Lung (tissue), 13 donors: ENCODE results near the gene ZNF573. TPM values are rescaled to one million over a fixed set of nuclear protein-coding genes. Genes with fewer than 3 reads are reported as not detected.

ENCODE experiments used
- ATAC-seq: fragments of 200-7000 bp; cut with Tn5 transposase; one replicate; pipeline ENCODE4 v1.9.1; 2020; ENCODE audit warnings: moderate number of reproducible peaks; ENCODE audit not compliant: insufficient read depth, low FRiP score
- DNase-seq, 3 donors: peaks; one replicate each; pipeline ENCODE4 v3.0.0-alpha.2; 2013 to 2017
- H3K27ac ChIP-seq, 2 donors: one replicate each; pipeline ENCODE4 v1.5.1; 2013; ENCODE audit warnings: mild to moderate bottlenecking in 2 of 2, moderate library complexity in 2 of 2, control low read depth in 1 of 2, inconsistent platforms in 1 of 2, low read depth in 1 of 2, low read length in 1 of 2
- H3K27me3 ChIP-seq, 3 donors: one replicate each; pipeline ENCODE4 v1.5.1; 2013; ENCODE audit warnings: low read length in 2 of 3; ENCODE audit not compliant: control insufficient read depth in 3 of 3, insufficient read depth in 3 of 3
- H3K36me3 ChIP-seq, 4 donors: one replicate each; pipeline ENCODE4 v1.5.1; 2013; ENCODE audit warnings: low read length in 4 of 4, mild to moderate bottlenecking in 1 of 4, moderate library complexity in 1 of 4; ENCODE audit not compliant: control insufficient read depth in 4 of 4, insufficient read depth in 4 of 4
- H3K4me1 ChIP-seq, 5 donors: one replicate each; pipeline ENCODE4 v1.5.1; 2013; ENCODE audit warnings: low read length in 5 of 5, mild to moderate bottlenecking in 2 of 5, moderate library complexity in 1 of 5; ENCODE audit not compliant: control insufficient read depth in 5 of 5, insufficient read depth in 5 of 5
- H3K4me3 ChIP-seq: one replicate; pipeline ENCODE4 v1.5.1; 2013; ENCODE audit warnings: mild to moderate bottlenecking, control low read depth, moderate library complexity
- H3K9ac ChIP-seq, 2 donors: one replicate each; pipeline ENCODE4 v1.5.1; 2013; ENCODE audit warnings: low read length in 2 of 2, control low read depth in 1 of 2; ENCODE audit not compliant: insufficient read depth in 1 of 2
- H3K9me3 ChIP-seq, 4 donors: one replicate each; pipeline ENCODE4 v1.5.1; 2013; ENCODE audit warnings: low read length in 3 of 4, mild to moderate bottlenecking in 1 of 4, moderate library complexity in 1 of 4; ENCODE audit not compliant: control insufficient read depth in 4 of 4, insufficient read depth in 3 of 4
- WGBS, 2 donors: extraction: QIAGEN DNeasy Blood & Tissue Kit; methylation state at CpG; one replicate each; pipeline ENCODE4 v1.1.7; 2013; 5-methylcytosine and 5-hydroxymethylcytosine counted together
- polyA plus RNA-seq, 2 donors: library from polyadenylated mRNA; stranded (reverse); fragments of 200-250 nt; gene quantifications; one replicate each; pipeline ENCODE4 v1.2.1, GENCODE V29; 2013
- small RNA-seq: library from RNA; depleted of rRNA; stranded (forward); fragments of <200 nt; gene quantifications from one replicate; pipeline ENCODE3, GENCODE V24; 2014; ENCODE audit warnings: low replicate concordance
- total RNA-seq, 2 donors: library from RNA; depleted of rRNA in 1 of 2; stranded (reverse); fragments of >200 nt in 1 of 2; gene quantifications; one replicate each; pipeline ENCODE4 v1.2.1, GENCODE V29; 2014 to 2021
- TF ChIP-seq, protein P1 (sequence below): IDR thresholded peaks from 2 replicates; pipeline ENCODE4 v1.5.1; 2012; ENCODE audit warnings: mild to moderate bottlenecking; ENCODE audit errors: control extremely low read depth, extremely low read depth
- donor health status: control.
- donor health status: control.
- donor health status: Bipolar disorder and iron deficiency.
- donor health status: healthy.
- donor health status: DM: yes; HTN: yes; CAD: no.

The ZNF573 gene
- total and polyA plus RNA-seq, 4 donors: 1.1 to 25.0 (median 5.3) TPM

DNA sequence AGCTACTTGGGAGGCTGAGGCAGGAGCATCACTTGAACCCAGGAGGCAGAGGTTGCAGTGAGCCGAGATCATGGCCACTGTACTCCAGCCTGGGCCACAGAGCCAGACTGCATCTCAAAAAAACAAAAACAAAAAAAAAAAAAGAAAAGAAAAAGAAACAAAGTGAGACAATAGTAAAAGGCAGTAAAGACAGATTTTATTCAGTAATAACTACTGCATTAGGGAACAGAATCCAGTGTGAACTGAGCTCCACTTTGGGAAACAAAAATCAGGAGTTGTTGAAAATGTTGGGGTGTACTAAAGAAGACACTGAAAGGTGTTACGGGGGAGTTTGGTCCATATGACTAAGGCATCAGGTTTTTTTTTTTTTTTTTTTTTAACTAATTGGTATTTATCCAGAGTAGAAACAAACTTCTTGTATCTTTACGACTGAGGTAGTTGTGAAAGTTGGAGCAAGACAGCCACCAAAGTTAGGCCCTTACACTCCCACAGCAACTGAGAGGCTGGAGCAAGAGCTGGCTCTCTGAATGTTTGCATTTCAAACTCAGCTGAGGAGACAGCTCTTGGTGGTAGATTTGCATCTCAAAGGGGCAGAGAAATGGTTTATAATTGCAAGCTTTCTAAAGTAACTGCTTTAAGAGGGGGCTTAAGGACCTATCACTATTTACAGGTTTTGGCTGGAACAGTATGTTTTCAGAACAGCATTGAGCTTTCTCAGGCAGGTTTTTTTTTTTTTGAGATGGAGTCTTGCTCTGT is 84.1 kb downstream of the ZNF573 start:
- no peak overlapping the region for H3K27ac ChIP-seq
- H3K9ac ChIP-seq: no peak overlapping the region
- 86% methylated on average over 3 of the region's 3 CpGs for WGBS, 2 donors
- H3K27me3 ChIP-seq: no peaks in the 10 kb centered on the region
- TF ChIP-seq, protein P1, sequence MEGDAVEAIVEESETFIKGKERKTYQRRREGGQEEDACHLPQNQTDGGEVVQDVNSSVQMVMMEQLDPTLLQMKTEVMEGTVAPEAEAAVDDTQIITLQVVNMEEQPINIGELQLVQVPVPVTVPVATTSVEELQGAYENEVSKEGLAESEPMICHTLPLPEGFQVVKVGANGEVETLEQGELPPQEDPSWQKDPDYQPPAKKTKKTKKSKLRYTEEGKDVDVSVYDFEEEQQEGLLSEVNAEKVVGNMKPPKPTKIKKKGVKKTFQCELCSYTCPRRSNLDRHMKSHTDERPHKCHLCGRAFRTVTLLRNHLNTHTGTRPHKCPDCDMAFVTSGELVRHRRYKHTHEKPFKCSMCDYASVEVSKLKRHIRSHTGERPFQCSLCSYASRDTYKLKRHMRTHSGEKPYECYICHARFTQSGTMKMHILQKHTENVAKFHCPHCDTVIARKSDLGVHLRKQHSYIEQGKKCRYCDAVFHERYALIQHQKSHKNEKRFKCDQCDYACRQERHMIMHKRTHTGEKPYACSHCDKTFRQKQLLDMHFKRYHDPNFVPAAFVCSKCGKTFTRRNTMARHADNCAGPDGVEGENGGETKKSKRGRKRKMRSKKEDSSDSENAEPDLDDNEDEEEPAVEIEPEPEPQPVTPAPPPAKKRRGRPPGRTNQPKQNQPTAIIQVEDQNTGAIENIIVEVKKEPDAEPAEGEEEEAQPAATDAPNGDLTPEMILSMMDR: no peak
- ATAC-seq: no peak
- peaks cover 0 to 26% (median 1%) of the 10 kb centered on the region in 4 donors for H3K9me3 ChIP-seq
- no peak for DNase-seq
- H3K4me1 ChIP-seq: peaks cover 0 to 5% (median 3%) of the 10 kb centered on the region in 5 donors
- H3K4me3 ChIP-seq: no peak overlapping the region
- peaks cover 4 to 22% (median 16%) of the 10 kb centered on the region in 4 donors for H3K36me3 ChIP-seq

DNA sequence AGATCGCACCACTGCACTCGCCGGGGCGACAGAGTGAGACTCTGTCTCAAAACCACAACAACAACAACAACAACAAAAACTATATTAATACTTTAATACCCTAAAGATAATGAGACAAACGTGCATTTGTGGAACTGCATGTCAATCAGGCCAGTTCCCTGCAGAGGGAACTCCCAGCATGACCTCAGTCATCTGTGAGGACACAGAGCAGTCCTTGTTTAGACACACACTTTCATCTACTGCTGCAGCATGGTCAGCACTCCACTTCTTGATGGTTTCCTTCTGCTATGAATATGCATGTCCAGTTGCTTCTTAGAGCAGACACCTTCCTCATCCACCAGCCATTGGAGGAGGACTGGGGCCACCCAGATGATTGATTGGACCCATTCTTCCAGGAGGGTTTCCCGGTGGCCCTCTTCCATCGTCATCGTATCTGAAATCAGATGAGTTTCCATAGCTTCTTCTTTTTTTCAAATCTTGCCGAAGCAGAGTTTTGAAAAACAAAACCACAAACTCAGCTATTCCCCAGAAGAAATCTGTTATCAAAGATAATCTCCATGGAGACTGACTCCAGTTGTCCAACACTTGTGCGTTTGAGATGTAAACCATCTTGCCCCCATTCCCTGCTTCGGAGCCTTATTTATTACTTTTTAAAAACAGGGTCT is 86.3 kb downstream of the ZNF573 start:
- peak; percentile 31 to 75 (median 75) for DNase-seq
- Histone ChIP-seq H3K27me3 (no peaks in the 10 kb centered on the region), H3K4me1 (peaks cover 0 to 5% (median 4%) of the 10 kb centered on the region in 5 donors), H3K9me3 (peaks cover 0 to 26% (median 0%) of the 10 kb centered on the region in 4 donors), H3K9ac (peak overlapping the region in 1 of 2 donors; percentile 38), H3K36me3 (peaks cover 0 to 5% (median 2%) of the 10 kb centered on the region in 4 donors), H3K27ac (no peak overlapping the region), H3K4me3 (no peak overlapping the region)
- WGBS, 2 donors: 52 to 64% methylated on average over 11 of the region's 11 CpGs
- TF ChIP-seq, protein P1: no peak
- no peak for ATAC-seq

DNA sequence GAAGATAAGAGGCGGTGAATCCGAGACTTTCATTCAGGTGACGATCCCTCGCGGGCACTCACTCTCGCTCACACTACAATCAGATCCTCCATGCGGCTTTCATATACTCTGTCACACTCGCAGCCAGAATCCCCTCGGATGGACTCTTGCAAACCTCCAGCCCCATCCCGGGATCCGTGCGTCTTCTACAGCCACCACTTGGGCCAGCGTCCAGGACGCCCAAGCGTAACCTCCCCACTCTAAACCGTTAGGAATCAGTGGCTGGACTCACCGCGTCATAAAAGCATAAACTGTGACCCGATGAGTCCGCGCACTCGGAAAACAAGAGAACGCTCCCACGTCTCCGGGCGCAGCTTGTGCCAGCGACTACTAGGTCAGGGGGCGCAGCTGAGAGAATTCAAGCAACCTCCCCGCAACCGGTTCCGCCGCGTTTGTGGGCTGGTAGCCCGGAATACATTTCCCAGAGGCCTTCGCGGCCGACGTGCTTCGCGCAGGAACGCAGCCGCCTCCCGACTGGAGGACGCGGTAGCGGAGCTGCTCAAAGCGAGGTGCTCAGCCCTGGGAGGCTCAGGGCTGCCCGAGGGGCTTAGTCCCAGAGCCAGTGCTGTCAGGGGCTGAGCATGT is 87.4 kb downstream of the ZNF573 start:
- ATAC-seq (peak; percentile 83), DNase-seq (peak; percentile 94 to 97 (median 96))
- no peaks in the 10 kb centered on the region for H3K27me3 ChIP-seq
- H3K36me3 ChIP-seq: peaks cover 0 to 5% (median 1%) of the 10 kb centered on the region in 4 donors
- TF ChIP-seq, protein P1: no peak
- 0 to 1% methylated on average over 48 of the region's 48 CpGs for WGBS, 2 donors
- peaks cover 0 to 24% (median 0%) of the 10 kb centered on the region in 4 donors for H3K9me3 ChIP-seq
- peaks cover 0 to 5% (median 4%) of the 10 kb centered on the region in 5 donors for H3K4me1 ChIP-seq
- H3K4me3 ChIP-seq: peak overlapping the region; percentile 68
- peak overlapping the region; percentile 94 to 95 for H3K27ac ChIP-seq
- peak overlapping the region; percentile 73 to 96 for H3K9ac ChIP-seq

Small RNA genes within 50 kb of the gene (small RNA-seq; reads per million reads assigned to genes)
- not detected for gene SELENOKP1

Other genes starting within 250 kb of the ZNF573 start
- 10 to 100 TPM in 1 of 2 donors, 1 to 10 TPM in 1; 3.1 to 12.6 TPM for gene ZNF571, start 184.8 kb downstream of the ZNF573 start, total RNA-seq
- gene ZNF571, start 184.8 kb downstream of the ZNF573 start, polyA plus RNA-seq: 1 to 10 TPM; 1.3 to 3.3 TPM
- gene ZNF540, start 184.7 kb downstream of the ZNF573 start, total RNA-seq: 1 to 10 TPM; 2.3 to 5.7 TPM
- gene ZNF540, start 184.7 kb downstream of the ZNF573 start, polyA plus RNA-seq: 1 to 10 TPM; 1.2 to 3.6 TPM
- 10 to 100 TPM in 1 of 2 donors, 1 to 10 TPM in 1; 8.6 to 20.7 TPM for gene ZFP30, start 124.1 kb downstream of the ZNF573 start, total RNA-seq
- gene ZFP30, start 124.1 kb downstream of the ZNF573 start, polyA plus RNA-seq: 1 to 10 TPM; 2.0 to 4.8 TPM
- 10 to 100 TPM in 1 of 2 donors, 1 to 10 TPM in 1; 5.4 to 13.7 TPM for gene ZNF607, start 59.8 kb downstream of the ZNF573 start, total RNA-seq
- gene ZNF607, start 59.8 kb downstream of the ZNF573 start, polyA plus RNA-seq: 1 to 10 TPM; 1.4 to 1.5 TPM
- gene WDR87, start 127.0 kb upstream of the ZNF573 start, total RNA-seq: not detected
- not detected for gene WDR87, start 127.0 kb upstream of the ZNF573 start, polyA plus RNA-seq
- 10 to 100 TPM; 44.8 to 50.5 TPM for gene SIPA1L3, start 127.6 kb upstream of the ZNF573 start, total RNA-seq
- 10 to 100 TPM in 1 of 2 donors, 1 to 10 TPM in 1; 9.6 to 10.4 TPM for gene SIPA1L3, start 127.6 kb upstream of the ZNF573 start, polyA plus RNA-seq